Endodermal cell (in vitro differentiated cells): ENCODE measurements around the gene GCNT2. TPM values are rescaled to one million over a fixed set of nuclear protein-coding genes. Genes with fewer than 3 reads are reported as not detected.

ENCODE experiments used
- DNase-seq: peaks from one replicate; pipeline ENCODE4 v3.0.0-alpha.2; 2017
- H3K27ac ChIP-seq: 2 replicates; pipeline ENCODE4 v1.5.1; 2013; ENCODE audit warnings: mild to moderate bottlenecking, low read depth, low read length, moderate library complexity
- H3K27me3 ChIP-seq: 2 replicates; pipeline ENCODE4 v1.6.1; 2013; ENCODE audit warnings: mild to moderate bottlenecking, low read length, moderate library complexity; ENCODE audit not compliant: insufficient read depth, control insufficient read depth, poor library complexity, severe bottlenecking
- H3K36me3 ChIP-seq: 2 replicates; pipeline ENCODE4 v1.7.0; 2013; ENCODE audit warnings: mild to moderate bottlenecking, low read length, moderate library complexity; ENCODE audit not compliant: control insufficient read depth, insufficient read depth
- H3K4me1 ChIP-seq: one replicate; pipeline ENCODE4 v1.7.0; 2013; ENCODE audit warnings: low read length; ENCODE audit not compliant: control insufficient read depth, insufficient read depth
- H3K4me3 ChIP-seq: 2 replicates; pipeline ENCODE4 v1.5.1; 2013; ENCODE audit warnings: mild to moderate bottlenecking, low read length, moderate library complexity
- H3K9ac ChIP-seq: 2 replicates; pipeline ENCODE4 v1.6.1; 2013; ENCODE audit warnings: mild to moderate bottlenecking, low read length, moderate library complexity; ENCODE audit not compliant: poor library complexity, severe bottlenecking; ENCODE audit errors: extremely low read depth
- H3K9me3 ChIP-seq: 2 replicates; pipeline ENCODE4 v1.6.1; 2013; ENCODE audit warnings: mild to moderate bottlenecking, low read length, moderate library complexity; ENCODE audit not compliant: control insufficient read depth
- H3K27ac Mint-ChIP-seq: 2 replicates; pipeline ENCODE4 v1.8.0; 2020; ENCODE audit warnings: mixed read lengths
- H3K27me3 Mint-ChIP-seq: 2 replicates; pipeline ENCODE4 v1.8.0; 2021; ENCODE audit warnings: mild to moderate bottlenecking, mixed read lengths; ENCODE audit not compliant: insufficient read depth
- H3K36me3 Mint-ChIP-seq: 2 replicates; pipeline ENCODE4 v1.8.0; 2020; ENCODE audit warnings: low read depth, mixed read lengths
- H3K4me1 Mint-ChIP-seq: 2 replicates; pipeline ENCODE4 v1.8.0; 2020; ENCODE audit warnings: mixed read lengths
- H3K4me3 Mint-ChIP-seq: 2 replicates; pipeline ENCODE4 v1.8.0; 2020; ENCODE audit warnings: mild to moderate bottlenecking, moderate library complexity, mixed read lengths
- H3K9me3 Mint-ChIP-seq: 2 replicates; pipeline ENCODE4 v1.8.0; 2020; ENCODE audit warnings: mild to moderate bottlenecking, mixed read lengths
- WGBS, 2 experiments: methylation state at CpG; one replicate each; pipeline versions ENCODE4 v1.1.5 to v1.1.7; 2013; ENCODE audit warnings: missing lambda C conversion rate in 2 of 2, mixed read lengths in 1 of 2; ENCODE audit not compliant: insufficient coverage in 1 of 2, insufficient read length in 1 of 2; 5-methylcytosine and 5-hydroxymethylcytosine counted together
- total RNA-seq, 2 donors: library from RNA; stranded (reverse); fragmentation: NEBNext Ultra II Directional in 1 of 2; extraction: Animal tissue kit (Norgen Biotek cat#: 25700) in 1 of 2; gene quantifications; 2 replicates in 1 of 2; 3 replicates in 1 of 2; pipeline ENCODE4 v1.2.1, GENCODE V29; 2021
- TF ChIP-seq, protein P1 (sequence below): fragments of 200-600 bp; sonication (generic); conservative IDR thresholded peaks from 2 replicates; pipeline ENCODE4 v1.5.0; 2021; ENCODE audit warnings: antibody characterized with exemption, mild to moderate bottlenecking

Gene GCNT2
- total RNA-seq, 2 donors from 2014 or later, result 23.3 to 24.9 TPM

GRCh38 chr6:10588562-10589428 is 67.6 kb downstream of the GCNT2 start:
- Mint-ChIP-seq H3K36me3 (peaks cover 2% of the 10 kb centered on the region), H3K27me3 (no peaks in the 10 kb centered on the region), H3K27ac (no peak overlapping the region), H3K4me3 (no peak overlapping the region), H3K4me1 (peaks cover 42% of the 10 kb centered on the region), H3K9me3 (no peaks in the 10 kb centered on the region)
- DNase-seq, result no peak
- no peaks in the 10 kb centered on the region for H3K27me3 ChIP-seq
- no peaks in the 10 kb centered on the region for H3K36me3 ChIP-seq
- WGBS, 2 experiments, result 61 to 81% methylated on average over 2 to 7 of the region's 7 CpGs
- H3K9ac ChIP-seq, result peak overlapping the region; percentile 74
- H3K4me3 ChIP-seq, result peak overlapping the region; percentile 87
- H3K9me3 ChIP-seq, result no peaks in the 10 kb centered on the region
- TF ChIP-seq, protein P1, sequence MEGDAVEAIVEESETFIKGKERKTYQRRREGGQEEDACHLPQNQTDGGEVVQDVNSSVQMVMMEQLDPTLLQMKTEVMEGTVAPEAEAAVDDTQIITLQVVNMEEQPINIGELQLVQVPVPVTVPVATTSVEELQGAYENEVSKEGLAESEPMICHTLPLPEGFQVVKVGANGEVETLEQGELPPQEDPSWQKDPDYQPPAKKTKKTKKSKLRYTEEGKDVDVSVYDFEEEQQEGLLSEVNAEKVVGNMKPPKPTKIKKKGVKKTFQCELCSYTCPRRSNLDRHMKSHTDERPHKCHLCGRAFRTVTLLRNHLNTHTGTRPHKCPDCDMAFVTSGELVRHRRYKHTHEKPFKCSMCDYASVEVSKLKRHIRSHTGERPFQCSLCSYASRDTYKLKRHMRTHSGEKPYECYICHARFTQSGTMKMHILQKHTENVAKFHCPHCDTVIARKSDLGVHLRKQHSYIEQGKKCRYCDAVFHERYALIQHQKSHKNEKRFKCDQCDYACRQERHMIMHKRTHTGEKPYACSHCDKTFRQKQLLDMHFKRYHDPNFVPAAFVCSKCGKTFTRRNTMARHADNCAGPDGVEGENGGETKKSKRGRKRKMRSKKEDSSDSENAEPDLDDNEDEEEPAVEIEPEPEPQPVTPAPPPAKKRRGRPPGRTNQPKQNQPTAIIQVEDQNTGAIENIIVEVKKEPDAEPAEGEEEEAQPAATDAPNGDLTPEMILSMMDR, result no peak
- peaks cover 10% of the 10 kb centered on the region for H3K4me1 ChIP-seq
- no peak overlapping the region for H3K27ac ChIP-seq

DNA sequence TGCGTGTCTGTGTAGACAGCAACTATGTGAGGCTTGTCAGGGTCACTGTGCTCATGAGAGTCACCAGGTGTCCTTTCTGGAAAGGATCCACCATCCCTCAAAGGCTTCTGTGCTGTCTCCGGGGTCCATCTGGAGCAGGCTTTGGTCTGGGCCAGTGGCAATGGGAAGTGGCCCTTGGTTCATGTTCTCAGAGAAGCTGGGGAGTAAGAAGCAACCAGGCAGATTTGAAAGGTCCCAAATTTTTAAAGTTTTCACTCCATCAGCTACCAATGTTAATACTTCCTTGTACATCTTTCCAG is 68.2 kb downstream of the GCNT2 start:
- Mint-ChIP-seq H3K27ac (no peak overlapping the region), H3K9me3 (no peaks in the 10 kb centered on the region), H3K27me3 (no peaks in the 10 kb centered on the region), H3K36me3 (peaks cover 2% of the 10 kb centered on the region), H3K4me3 (no peak overlapping the region), H3K4me1 (peaks cover 42% of the 10 kb centered on the region)
- peak overlapping the region; percentile 87 for H3K4me3 ChIP-seq
- H3K36me3 ChIP-seq, result no peaks in the 10 kb centered on the region
- no peaks in the 10 kb centered on the region for H3K9me3 ChIP-seq
- H3K4me1 ChIP-seq, result peaks cover 10% of the 10 kb centered on the region
- TF ChIP-seq, protein P1, result no peak
- H3K9ac ChIP-seq, result no peak overlapping the region
- H3K27me3 ChIP-seq, result no peaks in the 10 kb centered on the region
- H3K27ac ChIP-seq, result no peak overlapping the region
- 96 to 100% methylated on average over 1 to 2 of the region's 2 CpGs for WGBS, 2 experiments
- DNase-seq, result no peak

- H3K4me3 ChIP-seq, result no peak overlapping the region
- 95 to 97% methylated on average over 2 to 3 of the region's 3 CpGs for WGBS, 2 experiments
- H3K27ac Mint-ChIP-seq, result no peak overlapping the region
- peaks cover 2% of the 10 kb centered on the region for H3K36me3 Mint-ChIP-seq
- H3K9me3 ChIP-seq, result no peaks in the 10 kb centered on the region
- peaks cover 6% of the 10 kb centered on the region for H3K4me1 ChIP-seq
- H3K36me3 ChIP-seq, result no peaks in the 10 kb centered on the region
- no peak overlapping the region for H3K9ac ChIP-seq
- H3K4me1 Mint-ChIP-seq, result peaks cover 42% of the 10 kb centered on the region
- no peak overlapping the region for H3K4me3 Mint-ChIP-seq
- H3K9me3 Mint-ChIP-seq, result no peaks in the 10 kb centered on the region
- H3K27me3 ChIP-seq, result no peaks in the 10 kb centered on the region
- no peaks in the 10 kb centered on the region for H3K27me3 Mint-ChIP-seq
- no peak overlapping the region for H3K27ac ChIP-seq
- DNase-seq, result no peak
- TF ChIP-seq, protein P1, result no peak
Measured at GRCh38 chr6:10589983-10590382, 68.8 kb downstream of the GCNT2 start.
